ENCODE results near the gene CD200R1.
A peak's percentile ranks its signal among the peaks of the same experiment; 100 is the strongest.

CD200R1 gene

DNA sequence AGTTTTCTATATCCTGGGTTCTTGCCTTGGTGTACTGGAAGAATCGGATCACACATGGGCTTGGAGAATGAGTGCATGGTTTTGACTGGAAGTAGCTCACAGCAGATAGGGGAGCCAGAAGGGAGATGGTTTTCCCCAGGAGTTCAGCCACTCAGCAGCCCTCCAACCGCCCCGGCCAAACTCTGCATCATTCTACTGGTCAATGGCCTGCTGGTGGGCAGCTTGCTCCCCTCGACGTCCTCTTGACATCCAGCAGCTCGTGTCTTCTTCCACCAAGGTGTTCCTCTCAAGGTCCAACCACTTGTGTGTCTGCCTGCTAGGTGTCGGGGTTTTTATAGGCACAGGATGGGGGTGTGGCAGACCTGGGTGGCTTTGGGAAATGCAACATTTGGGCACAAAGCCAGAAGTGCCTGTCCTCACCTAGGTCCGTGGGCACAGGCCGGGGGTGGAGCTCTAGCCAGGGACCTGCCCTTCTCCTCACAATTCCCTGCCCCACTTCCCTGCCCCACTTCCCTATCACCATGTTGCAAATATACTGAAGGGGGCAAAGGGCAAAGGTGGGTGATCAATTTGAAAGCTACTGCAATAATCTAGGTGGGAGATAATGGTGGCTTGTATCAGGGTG is 12.9 kb upstream of the CD200R1 start:
- peaks cover 51% of the 10 kb centered on the region for H3K4me1 Mint-ChIP-seq (ENCODE audit: low read depth)
- H3K27ac Mint-ChIP-seq = no peak overlapping the region

DNA sequence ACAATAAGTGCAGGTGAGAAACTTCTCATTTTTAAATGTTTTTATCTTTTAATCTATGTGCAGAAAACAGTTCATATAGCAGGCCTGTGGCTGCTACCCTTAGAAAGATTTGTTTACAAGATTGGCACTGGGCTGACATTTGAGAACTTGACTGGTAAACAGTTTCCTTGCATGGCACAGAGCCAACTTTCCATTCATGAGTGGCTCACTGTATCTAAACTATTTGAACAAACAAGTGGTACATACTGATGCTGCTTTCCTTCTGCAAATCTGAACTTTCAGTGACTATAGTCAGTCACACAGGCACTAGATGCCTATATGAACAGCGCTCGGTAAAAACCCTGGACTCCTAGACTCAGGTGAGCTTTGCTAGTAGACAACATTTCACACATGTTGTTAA is 9.6 kb upstream of the CD200R1 start:
- Mint-ChIP-seq H3K36me3 (ENCODE audit: low read depth) (no peaks in the 10 kb centered on the region), H3K27me3 (no peaks in the 10 kb centered on the region), H3K27ac (no peak overlapping the region), H3K9me3 (no peaks in the 10 kb centered on the region), H3K4me3 (no peak overlapping the region), H3K4me1 (ENCODE audit: low read depth) (peaks cover 37% of the 10 kb centered on the region)
- DNase-seq = no peak

More for the DNA sequence above, 12.9 kb upstream of the CD200R1 start:
- no peak overlapping the region for H3K4me3 Mint-ChIP-seq
- H3K27me3 Mint-ChIP-seq = no peaks in the 10 kb centered on the region
- H3K9me3 Mint-ChIP-seq = no peaks in the 10 kb centered on the region
- H3K36me3 Mint-ChIP-seq (ENCODE audit: low read depth) = peaks cover 20% of the 10 kb centered on the region
- no peak for DNase-seq

DNA sequence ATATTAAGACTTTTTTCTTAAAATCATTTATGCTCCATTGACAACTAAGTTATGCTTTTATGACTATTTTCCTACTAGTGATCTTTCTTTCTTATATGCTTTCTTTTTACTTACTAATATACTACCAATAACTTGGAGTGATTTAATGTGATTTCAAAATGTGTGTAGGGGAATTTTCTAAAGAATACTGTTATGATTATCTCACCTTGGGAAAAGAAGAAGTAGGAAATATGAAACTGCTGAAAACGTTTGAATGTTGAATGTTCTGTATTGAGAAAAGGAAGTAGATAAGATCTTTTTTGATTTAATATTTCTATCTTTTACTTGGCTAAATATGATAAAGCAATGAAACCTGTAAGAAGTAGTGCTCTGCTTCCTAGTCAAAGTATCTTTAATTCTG is 7.8 kb upstream of the CD200R1 start:
- Mint-ChIP-seq H3K4me3 (no peak overlapping the region), H3K9me3 (no peaks in the 10 kb centered on the region), H3K27ac (no peak overlapping the region), H3K27me3 (no peaks in the 10 kb centered on the region), H3K36me3 (ENCODE audit: low read depth) (no peaks in the 10 kb centered on the region), H3K4me1 (ENCODE audit: low read depth) (peaks cover 47% of the 10 kb centered on the region)
- DNase-seq = no peak

DNA sequence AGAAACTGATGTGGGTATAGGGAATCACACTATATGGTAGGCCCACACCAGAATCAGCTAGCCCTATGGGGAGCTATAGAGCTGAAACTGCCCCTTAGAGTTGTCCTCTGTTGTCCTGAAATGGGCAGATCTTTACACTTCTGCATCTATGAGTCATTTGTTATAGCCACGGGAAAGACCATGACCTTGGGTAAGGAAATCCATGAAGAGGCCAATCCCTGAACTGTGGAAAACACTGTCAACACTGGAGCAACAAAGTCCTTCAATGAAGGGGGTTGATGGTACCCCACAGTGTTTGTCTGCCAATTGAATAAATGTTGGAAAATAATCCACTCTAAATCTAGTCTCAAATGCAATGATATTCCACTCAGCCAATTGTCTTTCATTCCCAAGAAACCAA is 5.2 kb upstream of the CD200R1 start:
- Mint-ChIP-seq H3K36me3 (ENCODE audit: low read depth) (no peaks in the 10 kb centered on the region), H3K27ac (no peak overlapping the region), H3K4me1 (ENCODE audit: low read depth) (peaks cover 63% of the 10 kb centered on the region), H3K4me3 (no peak overlapping the region), H3K27me3 (no peaks in the 10 kb centered on the region), H3K9me3 (no peaks in the 10 kb centered on the region)
- no peak for DNase-seq

GRCh38 chr3:112979244-112979832 is 4.4 kb upstream of the CD200R1 start:
- Mint-ChIP-seq H3K27ac (no peak overlapping the region), H3K4me1 (ENCODE audit: low read depth) (peaks cover 63% of the 10 kb centered on the region), H3K36me3 (ENCODE audit: low read depth) (no peaks in the 10 kb centered on the region), H3K27me3 (no peaks in the 10 kb centered on the region), H3K9me3 (no peaks in the 10 kb centered on the region), H3K4me3 (no peak overlapping the region)
- DNase-seq = no peak

GRCh38 chr3:112976953-112977352 is 2.0 kb upstream of the CD200R1 start:
- H3K27ac Mint-ChIP-seq = peak overlapping the region; percentile 74

GRCh38 chr3:112976001-112976400 is 1.1 kb upstream of the CD200R1 start:
- DNase-seq = no peak
- H3K4me3 Mint-ChIP-seq = peak overlapping the region; percentile 35
- H3K4me1 Mint-ChIP-seq (ENCODE audit: low read depth) = peaks cover 75% of the 10 kb centered on the region

More at GRCh38 chr3:112976953-112977352, 2.0 kb upstream of the CD200R1 start:
- Mint-ChIP-seq H3K9me3 (no peaks in the 10 kb centered on the region), H3K27me3 (no peaks in the 10 kb centered on the region), H3K36me3 (ENCODE audit: low read depth) (no peaks in the 10 kb centered on the region), H3K4me3 (no peak overlapping the region), H3K4me1 (ENCODE audit: low read depth) (peaks cover 68% of the 10 kb centered on the region)
- no peak for DNase-seq

DNA sequence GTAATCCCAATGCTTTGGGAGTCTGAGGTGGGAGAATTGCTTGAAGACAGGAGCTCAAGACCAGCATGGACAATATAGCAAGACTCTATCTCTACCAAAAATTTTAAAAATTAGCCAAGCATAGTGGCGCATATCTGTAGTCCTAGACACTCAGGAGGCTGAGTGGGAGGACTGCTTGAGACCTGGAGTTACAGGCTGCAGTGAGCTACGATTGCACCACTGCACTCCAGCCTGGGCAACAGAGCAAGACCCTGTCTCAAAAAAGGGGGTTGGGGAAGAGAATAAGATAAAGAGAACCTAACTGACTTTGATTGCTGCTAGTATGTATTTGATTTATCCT is 755 bp downstream of the CD200R1 start:
- no peak for DNase-seq
- H3K27ac Mint-ChIP-seq = peak overlapping the region; percentile 93
- peak overlapping the region; percentile 75 for H3K4me3 Mint-ChIP-seq
- H3K4me1 Mint-ChIP-seq (ENCODE audit: low read depth) = peaks cover 86% of the 10 kb centered on the region
- H3K9me3 Mint-ChIP-seq = no peaks in the 10 kb centered on the region
- H3K36me3 Mint-ChIP-seq (ENCODE audit: low read depth) = no peaks in the 10 kb centered on the region
- no peaks in the 10 kb centered on the region for H3K27me3 Mint-ChIP-seq

More at GRCh38 chr3:112976001-112976400, 1.1 kb upstream of the CD200R1 start:
- no peaks in the 10 kb centered on the region for H3K27me3 Mint-ChIP-seq
- no peaks in the 10 kb centered on the region for H3K9me3 Mint-ChIP-seq
- H3K27ac Mint-ChIP-seq = peak overlapping the region; percentile 81
- no peaks in the 10 kb centered on the region for H3K36me3 Mint-ChIP-seq (ENCODE audit: low read depth)

DNA sequence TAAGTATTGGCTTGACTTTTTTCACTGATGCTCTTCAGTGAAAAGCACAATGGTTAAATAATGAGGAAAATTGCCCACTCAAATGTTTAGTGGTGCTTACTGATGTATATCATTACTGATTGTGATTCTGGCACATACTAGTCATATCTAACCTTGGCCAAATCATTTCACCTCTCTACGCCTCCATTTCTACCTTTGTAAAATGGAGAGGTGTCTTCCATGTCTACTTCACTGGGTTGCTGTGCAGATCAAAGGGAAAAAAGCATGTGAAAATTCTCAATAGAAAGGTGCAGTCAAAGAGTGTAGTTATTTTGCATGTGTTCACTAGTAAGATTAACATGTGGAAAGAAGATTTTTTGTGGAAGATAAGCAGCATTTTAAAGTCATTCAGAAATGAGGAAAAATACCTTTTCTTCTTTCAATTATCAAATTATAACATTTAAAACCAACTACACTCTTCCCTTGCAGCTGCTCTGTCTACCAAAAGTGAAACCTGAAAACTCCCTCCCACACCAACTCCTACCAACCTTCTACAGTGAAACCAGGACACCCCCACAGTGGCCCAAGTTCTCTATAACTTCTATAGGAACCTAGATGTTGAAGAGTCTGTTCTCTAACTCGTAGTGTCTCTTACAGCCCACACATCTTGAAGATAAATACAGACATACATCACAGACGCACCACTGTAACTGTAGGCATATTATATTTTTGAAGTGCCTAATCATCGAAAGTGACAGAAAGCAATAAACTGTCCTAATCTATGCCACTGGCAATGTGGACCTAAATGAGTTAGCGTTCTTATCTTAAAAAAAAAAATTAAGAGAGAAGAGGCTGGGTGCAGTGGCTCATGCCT is 1.4 kb downstream of the CD200R1 start:
- Mint-ChIP-seq H3K4me1 (ENCODE audit: low read depth) (peaks cover 91% of the 10 kb centered on the region), H3K27ac (peak overlapping the region; percentile 93), H3K4me3 (peak overlapping the region; percentile 75), H3K36me3 (ENCODE audit: low read depth) (no peaks in the 10 kb centered on the region), H3K9me3 (no peaks in the 10 kb centered on the region), H3K27me3 (no peaks in the 10 kb centered on the region)
- no peak for DNase-seq

DNA sequence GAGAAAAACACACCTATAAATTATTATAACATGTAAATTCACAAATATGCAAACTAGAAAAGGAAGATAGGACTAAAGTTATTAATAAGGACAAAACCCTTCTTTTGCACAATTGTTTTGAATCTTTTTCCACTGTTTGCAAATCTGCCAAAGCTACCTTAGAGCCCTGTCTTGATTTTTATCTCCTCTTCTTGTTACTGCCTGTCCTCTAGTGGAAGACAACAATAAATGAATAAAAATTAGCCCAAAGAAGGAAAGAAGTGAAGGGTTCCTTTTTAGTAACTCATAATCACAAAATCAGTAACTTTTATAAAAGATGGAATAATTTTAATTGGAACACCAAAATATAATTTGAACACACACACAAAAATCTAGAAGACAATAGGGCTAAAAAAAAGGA is 2.7 kb downstream of the CD200R1 start:
- no peaks in the 10 kb centered on the region for H3K36me3 Mint-ChIP-seq (ENCODE audit: low read depth)
- H3K4me3 Mint-ChIP-seq = peak overlapping the region; percentile 41
- peaks cover 90% of the 10 kb centered on the region for H3K4me1 Mint-ChIP-seq (ENCODE audit: low read depth)
- DNase-seq = no peak
- H3K27me3 Mint-ChIP-seq = no peaks in the 10 kb centered on the region
- H3K9me3 Mint-ChIP-seq = no peaks in the 10 kb centered on the region
- H3K27ac Mint-ChIP-seq = peak overlapping the region; percentile 38

- H3K27me3 Mint-ChIP-seq = no peaks in the 10 kb centered on the region
- H3K4me3 Mint-ChIP-seq = no peak overlapping the region
- peaks cover 30% of the 10 kb centered on the region for H3K36me3 Mint-ChIP-seq (ENCODE audit: low read depth)
- peak overlapping the region; percentile 31 for H3K27ac Mint-ChIP-seq
- no peak for DNase-seq
- H3K9me3 Mint-ChIP-seq = peaks cover 22% of the 10 kb centered on the region
- H3K4me1 Mint-ChIP-seq (ENCODE audit: low read depth) = peaks cover 69% of the 10 kb centered on the region
Observed at GRCh38 chr3:112967828-112968227, 7.1 kb downstream of the CD200R1 start.

GRCh38 chr3:112967425-112967824 is 7.5 kb downstream of the CD200R1 start:
- Mint-ChIP-seq H3K27me3 (no peaks in the 10 kb centered on the region), H3K27ac (peak overlapping the region; percentile 31), H3K36me3 (ENCODE audit: low read depth) (peaks cover 33% of the 10 kb centered on the region), H3K9me3 (peaks cover 24% of the 10 kb centered on the region), H3K4me1 (ENCODE audit: low read depth) (peaks cover 65% of the 10 kb centered on the region), H3K4me3 (no peak overlapping the region)
- DNase-seq = no peak

DNA sequence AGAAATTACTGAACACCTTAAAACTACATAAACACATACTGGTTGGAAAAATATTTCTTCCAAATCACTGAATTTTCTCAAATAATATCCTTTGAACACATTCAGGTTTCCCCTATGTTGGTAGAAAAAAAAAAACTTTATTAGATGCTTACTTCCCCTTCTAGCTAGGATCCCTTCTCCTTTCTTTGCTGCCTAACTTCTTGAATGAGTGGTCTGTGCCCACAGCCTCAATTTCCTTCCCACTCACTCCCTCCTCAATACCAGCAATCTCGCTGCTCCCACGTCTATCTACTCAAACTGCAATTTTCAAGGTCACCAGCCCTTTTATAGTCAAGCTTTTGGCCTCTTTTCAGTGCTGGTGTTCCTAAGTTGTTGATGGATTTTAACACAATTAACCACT is 8.3 kb downstream of the CD200R1 start:
- H3K27me3 Mint-ChIP-seq = no peaks in the 10 kb centered on the region
- H3K36me3 Mint-ChIP-seq (ENCODE audit: low read depth) = peaks cover 34% of the 10 kb centered on the region
- H3K4me3 Mint-ChIP-seq = no peak overlapping the region
- peaks cover 62% of the 10 kb centered on the region for H3K4me1 Mint-ChIP-seq (ENCODE audit: low read depth)
- H3K27ac Mint-ChIP-seq = no peak overlapping the region
- peaks cover 24% of the 10 kb centered on the region for H3K9me3 Mint-ChIP-seq
- no peak for DNase-seq

DNA sequence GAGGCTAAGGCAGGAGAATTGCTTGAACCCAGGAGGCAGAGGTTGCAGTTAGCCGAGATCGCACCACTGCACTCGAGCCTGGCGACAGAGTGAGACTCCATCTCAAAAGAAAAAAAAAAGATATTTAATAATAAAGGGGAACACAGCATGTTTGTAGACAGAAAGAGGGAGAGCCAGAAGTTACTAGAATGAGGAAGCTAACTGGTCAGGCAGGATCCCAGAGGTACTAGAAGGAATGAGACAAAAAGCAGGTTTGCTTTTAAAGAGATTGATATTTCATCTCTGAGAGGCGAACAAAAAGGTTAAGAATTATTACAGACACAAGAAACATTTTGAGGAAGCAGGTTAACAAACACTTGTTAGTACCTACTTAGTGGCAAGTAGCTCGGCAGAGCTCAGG is 9.2 kb downstream of the CD200R1 start:
- H3K4me3 Mint-ChIP-seq = no peak overlapping the region
- no peak overlapping the region for H3K27ac Mint-ChIP-seq
- H3K36me3 Mint-ChIP-seq (ENCODE audit: low read depth) = peaks cover 36% of the 10 kb centered on the region
- H3K4me1 Mint-ChIP-seq (ENCODE audit: low read depth) = peaks cover 60% of the 10 kb centered on the region
- peaks cover 24% of the 10 kb centered on the region for H3K9me3 Mint-ChIP-seq
- no peaks in the 10 kb centered on the region for H3K27me3 Mint-ChIP-seq
- no peak for DNase-seq

DNA sequence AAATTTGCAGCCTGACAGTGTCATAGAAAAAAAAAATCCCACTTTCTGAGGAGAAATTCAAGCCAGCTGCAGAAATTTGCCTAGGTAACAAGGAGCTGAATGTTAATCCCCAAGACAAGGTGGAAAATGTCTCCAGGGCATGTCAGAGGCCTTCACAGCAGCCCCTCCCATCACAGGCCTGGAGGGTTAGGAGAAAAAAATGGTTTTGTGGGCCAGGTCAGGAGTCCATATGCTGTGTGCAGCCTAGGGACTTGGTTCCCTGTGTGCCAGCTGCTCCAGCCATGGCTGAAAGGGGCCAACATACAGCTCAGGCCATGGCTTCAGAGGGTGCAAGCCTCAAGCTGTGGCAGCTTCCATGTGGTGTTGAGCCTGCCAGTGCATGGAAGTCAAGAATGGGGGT is 11.2 kb downstream of the CD200R1 start:
- H3K4me1 Mint-ChIP-seq (ENCODE audit: low read depth) = peaks cover 60% of the 10 kb centered on the region
- no peak overlapping the region for H3K27ac Mint-ChIP-seq
- H3K9me3 Mint-ChIP-seq = peaks cover 24% of the 10 kb centered on the region
- no peaks in the 10 kb centered on the region for H3K27me3 Mint-ChIP-seq
- H3K4me3 Mint-ChIP-seq = no peak overlapping the region
- no peak for DNase-seq
- peaks cover 36% of the 10 kb centered on the region for H3K36me3 Mint-ChIP-seq (ENCODE audit: low read depth)

Measured in activated T-cell treated with anti-CD3 and anti-CD28 coated beads, Interleukin-2, amount 50 U/mL, for 24 hours (primary cell).